ENCODE data around the gene HTRA1. TPM values are rescaled to one million over a fixed set of nuclear protein-coding genes. Genes with fewer than 3 reads are reported as not detected.

Gene HTRA1
- total RNA-seq, 3 donors from 2014 or later: 11.0 to 122 (median 28.9) TPM

GRCh38 chr10:122546242-122546641, 84.9 kb downstream of the HTRA1 start:
- no peak for TF ChIP-seq CTCF (IDR thresholded peaks at IDR 0.05)
- intact Hi-C loops (cut with DNase I, micrococcal nuclease): no loop called here
- no peak for DNase-seq
- H3K9me3 ChIP-seq: no peaks in the 10 kb centered on the region
- ATAC-seq: no peak
- no peaks in the 10 kb centered on the region for H3K36me3 ChIP-seq (ENCODE audit: low read depth)
- H3K4me3 ChIP-seq: no peak overlapping the region
- peaks cover 42% of the 10 kb centered on the region for H3K4me1 ChIP-seq (ENCODE audit: low read depth)

GRCh38 chr10:122548407-122549085, 87.2 kb downstream of the HTRA1 start:
- DNase-seq: peak in 1 of 3 donors; percentile 28
- no peak for TF ChIP-seq CTCF (IDR thresholded peaks at IDR 0.05)

DNA sequence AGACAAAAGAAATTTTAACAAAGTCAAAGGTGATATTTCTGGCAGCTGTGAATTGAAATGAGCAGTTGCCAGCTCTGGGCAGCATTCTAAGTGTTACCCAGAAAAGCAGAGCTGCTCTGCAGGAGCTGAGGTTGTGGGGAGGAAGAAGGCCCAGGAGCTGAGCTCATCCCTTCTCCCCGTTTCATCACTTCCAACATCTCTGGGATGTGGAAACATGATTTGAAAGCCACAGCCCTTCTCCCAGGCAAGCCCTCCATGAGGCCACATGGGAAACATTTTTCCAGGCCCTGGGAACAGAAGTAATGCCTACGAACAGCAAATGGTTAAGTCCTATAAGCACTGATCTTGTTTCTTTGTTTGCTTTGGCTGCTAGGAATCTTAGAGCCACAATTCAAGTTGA, 88.3 kb downstream of the HTRA1 start:
- H3K4me1 ChIP-seq (ENCODE audit: low read depth): peaks cover 19% of the 10 kb centered on the region
- H3K9me3 ChIP-seq: no peaks in the 10 kb centered on the region
- intact Hi-C loops (cut with DNase I, micrococcal nuclease): no loop called here
- H3K4me3 ChIP-seq: no peak overlapping the region
- no peak for DNase-seq
- no peaks in the 10 kb centered on the region for H3K36me3 ChIP-seq (ENCODE audit: low read depth)
- no peak for ATAC-seq
- no peak for TF ChIP-seq CTCF (IDR thresholded peaks at IDR 0.05)

More at GRCh38 chr10:122548407-122549085, 87.2 kb downstream of the HTRA1 start:
- intact Hi-C loops (cut with DNase I, micrococcal nuclease): no loop called here
- Histone ChIP-seq H3K4me1 (ENCODE audit: low read depth) (peaks cover 29% of the 10 kb centered on the region), H3K4me3 (no peak overlapping the region), H3K9me3 (no peaks in the 10 kb centered on the region), H3K36me3 (ENCODE audit: low read depth) (no peaks in the 10 kb centered on the region)
- ATAC-seq: peak; percentile 76

DNA sequence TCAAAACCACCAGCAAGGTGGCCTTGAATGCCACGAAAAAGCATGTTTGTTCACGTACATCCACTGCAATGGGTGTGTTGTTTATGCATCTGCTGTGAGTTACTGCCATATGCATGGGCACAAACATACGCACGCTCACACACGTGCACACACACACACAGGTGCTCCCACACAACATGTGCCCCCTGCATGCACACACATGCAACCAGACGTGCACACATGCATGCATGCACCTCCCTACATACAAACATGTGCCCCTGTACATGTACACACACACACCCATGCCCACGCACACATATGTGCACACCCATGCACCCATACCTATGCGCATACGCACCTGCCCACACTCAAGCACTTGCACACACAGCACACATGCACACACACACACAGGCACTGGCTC, 89.1 kb downstream of the HTRA1 start:
- intact Hi-C loops (cut with DNase I, micrococcal nuclease): no loop called here
- TF ChIP-seq CTCF (IDR thresholded peaks at IDR 0.05): no peak
- H3K4me3 ChIP-seq: no peak overlapping the region
- H3K36me3 ChIP-seq (ENCODE audit: low read depth): no peaks in the 10 kb centered on the region
- peaks cover 16% of the 10 kb centered on the region for H3K4me1 ChIP-seq (ENCODE audit: low read depth)
- H3K9me3 ChIP-seq: no peaks in the 10 kb centered on the region
- DNase-seq (no peak), ATAC-seq (no peak)

DNA sequence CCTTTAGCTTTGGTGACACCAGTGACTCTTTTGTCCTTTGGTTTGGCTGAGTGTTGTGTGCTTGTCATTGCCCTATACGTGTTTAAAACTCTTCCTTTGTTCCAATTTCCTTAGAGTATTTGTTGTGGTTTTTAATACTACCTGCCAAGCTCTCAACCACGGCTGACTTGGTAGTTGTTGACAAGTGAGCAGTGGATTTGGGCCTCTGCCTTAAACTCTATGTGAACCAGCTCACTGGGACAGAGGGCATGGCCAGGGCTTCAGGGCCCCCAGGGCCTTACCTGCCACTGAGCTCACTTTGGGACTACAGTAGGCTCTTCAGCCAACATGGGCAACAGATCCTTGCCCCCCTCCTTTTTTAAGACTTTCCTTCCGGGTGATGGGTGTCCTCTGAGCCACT, 89.6 kb downstream of the HTRA1 start:
- no peak overlapping the region for H3K4me3 ChIP-seq
- ATAC-seq (no peak), DNase-seq (no peak)
- TF ChIP-seq CTCF (IDR thresholded peaks at IDR 0.05): no peak
- no peaks in the 10 kb centered on the region for H3K36me3 ChIP-seq (ENCODE audit: low read depth)
- intact Hi-C loops (cut with DNase I, micrococcal nuclease): no loop called here
- H3K9me3 ChIP-seq: no peaks in the 10 kb centered on the region
- peaks cover 16% of the 10 kb centered on the region for H3K4me1 ChIP-seq (ENCODE audit: low read depth)

- peaks cover 16% of the 10 kb centered on the region for H3K4me1 ChIP-seq (ENCODE audit: low read depth)
- no peak overlapping the region for H3K4me3 ChIP-seq
- no peaks in the 10 kb centered on the region for H3K36me3 ChIP-seq (ENCODE audit: low read depth)
- ATAC-seq (no peak), DNase-seq (no peak)
- intact Hi-C loops (cut with DNase I, micrococcal nuclease): no loop called here
- no peak for TF ChIP-seq CTCF (IDR thresholded peaks at IDR 0.05)
- H3K9me3 ChIP-seq: no peaks in the 10 kb centered on the region
Measured at GRCh38 chr10:122551450-122551849, 90.1 kb downstream of the HTRA1 start.

Data from mucosa of descending colon (tissue), 3 donors.